Erythroblast (primary cell): ENCODE data around the gene TSPAN9.

Experiments
- GATA1 ChIP-seq: IDR thresholded peaks from 2 replicates; pipeline ENCODE4 v1.6.1; 2011; ENCODE audit warnings: low read depth, mild to moderate bottlenecking, control low read depth, low read length, moderate library complexity
- POLR2A ChIP-seq: IDR thresholded peaks from 2 replicates; pipeline ENCODE4 v1.6.1; 2011; ENCODE audit warnings: mild to moderate bottlenecking, low read length

- TF ChIP-seq POLR2A, result no peak
- TF ChIP-seq GATA1, result no peak
Observed at GRCh38 chr12:3296409-3296701, 219.2 kb downstream of the TSPAN9 start.
